HG03095 (cell line): Measurements from ENCODE around the gene ARL6IP4.
"Not testable (repeated sequence)": the region's sequence is repeated elsewhere in the genome, so short reads cannot be mapped to it uniquely, and the experiment has no call there.

Source experiments
- ATAC-seq: cut with Tn5 transposase; IDR thresholded peaks from one replicate; pipeline ENCODE4 v1.9.1; 2021; ENCODE audit warnings: moderate library complexity; ENCODE audit not compliant: unreplicated experiment

ARL6IP4 gene

DNA sequence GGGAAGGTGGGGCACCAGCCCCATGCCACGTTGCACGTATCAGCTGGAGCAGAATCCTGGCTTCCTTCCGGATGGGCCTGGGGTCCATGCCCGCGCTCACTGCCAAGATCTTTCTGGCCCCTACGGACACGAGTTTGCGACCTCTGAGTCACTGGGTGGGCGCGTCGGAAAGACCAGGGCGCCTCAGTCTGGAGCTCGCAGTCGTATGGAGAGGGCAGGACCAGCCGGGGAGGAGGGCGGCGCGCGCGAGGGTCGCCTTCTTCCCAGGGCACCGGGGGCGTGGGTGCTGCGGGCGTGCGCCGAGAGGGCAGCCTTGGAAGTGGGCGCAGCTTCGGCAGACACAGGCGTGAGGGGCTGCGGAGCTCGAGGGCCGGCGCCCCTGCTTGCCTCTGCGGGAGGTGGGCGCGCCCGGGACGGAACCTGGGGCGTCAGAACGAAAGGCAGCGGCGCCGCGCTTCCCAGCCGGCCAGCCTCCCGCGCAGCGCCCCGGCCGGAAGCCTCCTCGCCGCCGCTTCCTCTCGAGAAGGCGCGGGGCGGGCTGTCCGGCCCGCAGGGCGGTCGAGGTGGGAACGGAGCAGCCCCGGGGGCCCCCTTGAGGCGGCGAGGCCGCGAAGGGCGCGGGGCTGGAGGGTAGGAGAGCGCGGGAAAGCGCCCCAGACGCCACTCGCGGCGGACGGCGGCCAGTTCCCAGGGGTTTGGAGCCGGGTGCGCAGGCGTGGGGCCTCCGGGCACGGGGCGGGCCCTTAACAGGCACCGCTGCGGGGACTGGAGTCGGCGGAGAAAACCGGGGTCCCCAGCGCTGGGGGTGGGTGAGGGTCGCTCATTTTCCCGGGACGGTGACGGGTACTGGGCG, at the start of gene ARL6IP4:
Gene ARL6IP4 (plus strand): TSS at position 499 of the 853 bp plus-strand sequence. CDS start 459 bp downstream, outside the sequence.
- ATAC-seq, result peak; percentile 49

DNA sequence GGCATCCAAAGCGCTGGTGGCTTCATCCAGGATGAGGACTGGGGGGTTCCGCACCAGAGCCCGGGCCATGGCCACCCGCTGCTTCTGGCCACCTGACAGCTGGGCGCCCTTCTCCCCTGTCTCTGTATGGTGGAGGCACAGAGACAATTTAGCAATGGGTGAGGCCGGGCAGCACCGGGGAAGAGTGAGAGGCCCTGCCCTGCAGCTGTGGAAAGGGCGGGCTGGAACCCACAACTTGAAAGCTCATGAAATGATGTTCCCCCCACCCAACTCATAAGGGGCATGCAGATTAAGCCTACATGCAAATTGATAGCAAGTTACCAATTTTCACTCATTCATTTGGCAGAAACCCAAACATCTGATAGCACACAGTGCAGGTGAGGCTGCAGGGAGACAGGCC, 48.3 kb upstream of the ARL6IP4 start:
- ATAC-seq, result no peak

DNA sequence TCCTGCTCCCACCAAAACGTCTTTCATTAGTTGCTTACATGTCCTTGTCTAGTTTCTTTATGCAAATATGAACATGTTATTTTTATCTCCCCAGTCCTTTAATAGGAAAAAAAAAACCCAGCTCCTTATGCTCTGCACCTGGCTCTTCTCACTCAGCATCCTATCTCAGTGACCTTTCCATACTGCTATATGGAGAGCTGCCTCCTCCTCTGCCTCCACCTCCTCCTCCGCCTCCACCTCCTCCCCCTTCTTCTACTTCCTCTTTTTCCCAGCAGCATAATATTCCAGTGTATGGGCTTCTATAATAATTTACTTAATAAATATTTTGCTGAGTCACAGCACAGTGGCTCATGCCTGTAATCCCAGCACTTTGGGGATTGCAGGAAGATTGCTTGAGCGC, 45.8 kb upstream of the ARL6IP4 start:
- peak; percentile 73 for ATAC-seq

DNA sequence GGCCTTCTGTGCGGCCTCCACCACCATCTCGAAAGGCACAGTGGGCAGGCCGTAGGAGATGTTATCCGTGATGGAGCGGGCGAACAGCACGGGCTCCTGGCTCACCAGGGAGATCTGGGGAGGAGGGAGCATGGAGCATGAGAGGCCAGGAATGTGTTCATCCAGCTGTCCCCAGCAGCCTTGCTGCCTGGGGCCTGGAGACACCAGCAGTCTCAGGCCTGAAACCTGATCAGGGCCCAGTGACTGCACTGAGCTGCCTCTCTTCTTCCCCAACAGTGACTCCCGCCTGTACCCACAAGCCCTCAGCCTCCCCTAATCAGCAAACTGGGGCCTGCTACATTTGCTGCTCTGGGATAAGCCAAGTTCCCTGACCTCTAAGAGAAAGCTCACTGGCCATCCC, 45.2 kb upstream of the ARL6IP4 start:
- no peak for ATAC-seq

DNA sequence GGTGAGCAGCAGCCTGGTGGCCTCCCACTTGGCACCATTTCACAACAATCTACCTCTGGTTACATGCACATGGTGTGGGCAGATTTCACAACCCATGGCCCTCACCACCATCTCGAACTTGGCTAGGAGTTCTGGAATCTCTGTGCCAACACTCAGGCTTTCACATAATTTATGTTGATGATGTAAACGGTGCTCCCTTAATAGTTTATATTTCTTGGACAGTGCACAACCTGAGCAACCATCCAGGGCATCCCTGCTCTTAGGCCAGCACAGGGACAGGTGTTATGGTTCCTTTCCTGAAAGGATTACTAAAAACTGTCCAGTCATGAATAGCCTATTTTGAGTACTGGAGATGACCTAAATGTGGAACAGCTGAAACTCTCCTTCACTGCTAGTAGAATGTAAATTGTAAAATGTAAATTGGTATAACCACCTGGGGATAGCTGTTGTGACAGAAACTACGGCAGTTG, 42.8 kb upstream of the ARL6IP4 start:
- ATAC-seq, result no peak

DNA sequence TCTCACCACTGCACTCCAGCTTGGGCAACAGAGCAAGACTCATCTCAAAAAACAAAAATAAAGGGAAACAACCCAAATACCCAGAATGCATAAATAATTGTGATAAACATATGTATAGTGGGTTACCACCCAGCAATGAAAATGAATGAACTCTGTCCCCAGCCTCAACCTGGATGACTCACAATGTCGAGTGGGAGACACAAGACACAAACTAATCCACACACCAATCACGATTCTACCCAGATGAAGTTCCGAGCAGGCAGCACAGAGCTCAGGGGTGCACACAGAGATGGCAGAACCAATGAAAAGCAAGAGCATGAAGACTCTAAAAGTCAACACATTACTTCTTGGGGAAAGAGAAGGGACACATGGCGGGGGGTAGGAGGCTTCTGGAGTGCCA, 41.4 kb upstream of the ARL6IP4 start:
- no peak for ATAC-seq

DNA sequence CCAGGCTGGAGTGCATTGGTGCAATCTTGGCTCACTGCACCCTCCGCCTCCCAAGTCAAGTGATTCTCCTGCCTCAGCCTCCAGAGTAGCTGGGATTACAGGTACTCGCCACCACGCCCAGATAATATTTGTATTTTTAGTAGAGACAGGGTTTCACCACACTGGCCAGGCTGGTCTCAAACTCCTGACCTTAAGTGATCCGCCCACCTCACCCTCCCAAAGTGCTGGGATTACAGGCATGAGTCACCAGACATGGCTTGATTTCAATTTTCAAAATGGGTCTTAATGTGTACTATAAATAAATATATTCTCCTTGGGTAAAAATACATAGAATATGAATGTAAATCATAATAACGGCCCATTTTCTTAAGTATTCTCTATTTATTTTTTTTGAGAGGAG, 39.1 kb upstream of the ARL6IP4 start:
- ATAC-seq, result not testable (repeated sequence)

DNA sequence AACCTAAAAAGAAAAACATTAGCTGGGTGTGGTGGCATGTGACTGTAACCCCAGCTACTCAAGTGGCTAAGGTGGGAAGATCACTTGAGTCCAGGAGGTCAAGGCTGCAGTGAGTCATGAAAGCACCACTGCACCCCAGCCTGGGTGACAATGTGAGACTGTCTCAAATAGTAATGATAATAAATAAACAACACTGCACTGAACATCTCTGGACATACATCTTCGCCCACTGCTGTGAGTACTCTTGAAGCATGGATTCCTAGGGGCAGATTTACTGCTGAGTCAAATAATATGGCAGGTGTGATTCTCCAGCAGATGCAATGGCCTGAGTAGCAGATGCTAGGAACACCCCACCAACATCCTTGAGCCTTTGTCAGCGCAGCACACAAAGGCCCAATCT, 37.8 kb upstream of the ARL6IP4 start:
- no peak for ATAC-seq

DNA sequence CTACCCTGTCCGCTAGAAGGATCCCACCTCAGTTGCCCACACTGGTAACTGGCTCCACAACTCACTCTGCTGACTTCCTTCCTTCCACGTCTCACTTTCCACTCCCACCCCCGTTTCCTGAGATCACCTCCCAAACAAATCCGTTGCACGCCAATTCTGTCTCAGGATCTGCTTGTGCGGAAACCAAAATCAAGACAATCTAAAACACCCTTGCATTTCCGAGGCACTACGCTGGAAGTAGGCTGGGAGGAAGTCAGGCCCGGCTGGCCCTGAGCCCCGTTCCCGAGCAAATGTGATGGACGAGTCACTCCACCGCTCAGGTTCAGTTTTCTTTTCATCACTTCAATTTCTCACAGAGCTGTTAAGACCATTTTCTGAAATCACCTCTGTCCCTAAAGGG, 37.3 kb upstream of the ARL6IP4 start:
- ATAC-seq, result no peak

DNA sequence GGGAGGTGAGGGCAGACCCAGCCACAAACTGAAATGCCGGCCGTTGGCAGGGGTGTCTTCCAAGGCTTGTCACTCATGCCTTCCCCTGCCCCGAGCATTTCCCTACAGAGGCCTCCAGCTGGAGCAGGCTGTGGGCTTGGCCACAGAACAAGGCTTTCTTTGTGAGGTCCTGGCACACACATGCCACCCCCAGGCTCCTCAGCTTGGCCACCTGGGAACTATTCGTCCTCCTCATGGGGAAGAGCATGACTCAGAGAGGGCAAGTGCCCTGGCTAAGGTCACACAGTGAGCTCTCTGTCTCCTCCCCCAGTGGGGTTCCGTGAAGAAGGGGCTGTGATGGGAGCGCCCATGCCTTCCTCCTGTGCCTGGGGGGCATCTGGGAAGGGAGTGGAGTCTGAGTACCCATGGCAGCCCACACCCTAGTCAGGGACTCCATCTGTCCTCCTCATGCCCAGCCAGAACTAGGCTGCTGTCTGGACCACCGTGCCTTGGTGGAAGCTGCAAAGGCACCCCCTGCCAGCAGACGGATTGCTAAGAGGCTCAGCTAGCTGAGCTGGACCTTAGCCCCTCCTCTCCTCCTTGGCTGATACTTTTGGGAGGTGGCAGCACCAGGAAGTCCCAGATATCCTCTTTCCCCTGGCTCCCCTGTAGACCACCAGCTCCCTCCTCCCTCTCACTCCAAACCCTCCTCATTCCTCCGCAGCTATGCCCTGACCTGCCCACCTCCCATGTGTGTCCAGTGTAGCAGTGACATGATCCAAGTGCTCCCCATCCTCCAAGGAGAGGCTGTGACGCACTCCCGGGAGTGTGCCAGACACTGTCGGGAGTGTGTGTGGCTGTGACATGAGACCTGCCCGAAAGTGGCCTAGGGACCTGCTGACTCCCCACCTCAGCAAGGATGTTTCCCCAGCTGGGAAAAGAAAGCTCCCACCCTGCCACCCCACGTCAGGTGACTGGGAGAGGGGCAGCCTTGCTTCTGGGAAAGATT, 35.6 kb upstream of the ARL6IP4 start:
- ATAC-seq, result no peak

DNA sequence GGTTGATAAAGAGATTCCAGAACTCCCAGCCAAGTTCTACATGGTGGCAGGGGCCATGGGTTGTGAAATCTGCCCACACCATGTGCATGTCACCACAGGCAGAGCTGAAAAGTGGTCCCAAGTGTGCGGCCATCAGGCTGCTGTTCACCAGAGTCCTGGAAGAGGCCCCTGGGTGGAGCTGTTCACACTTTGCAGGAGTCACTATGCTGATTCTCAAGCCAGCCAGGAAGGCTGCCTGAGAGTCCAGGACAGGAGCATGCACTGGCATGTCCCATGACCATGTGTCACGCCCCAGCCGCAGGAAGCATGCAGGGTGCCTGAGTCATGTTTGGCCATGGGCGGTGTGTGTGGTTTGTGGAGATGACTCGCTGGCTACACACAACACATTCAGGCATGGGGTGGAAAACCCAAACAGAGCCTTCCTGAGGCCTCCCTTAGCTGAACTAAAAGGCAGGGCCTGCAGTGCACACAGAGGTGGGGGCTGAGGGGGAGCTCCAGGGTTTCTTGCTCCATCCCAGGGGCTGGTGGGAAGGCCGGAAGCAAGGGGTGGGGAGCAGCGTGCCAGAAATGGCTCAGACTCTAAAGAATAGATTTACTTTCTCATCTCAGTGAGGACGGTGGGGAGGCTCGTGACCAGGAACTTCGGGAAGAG, 33.7 kb upstream of the ARL6IP4 start:
- ATAC-seq, result peak; percentile 67

DNA sequence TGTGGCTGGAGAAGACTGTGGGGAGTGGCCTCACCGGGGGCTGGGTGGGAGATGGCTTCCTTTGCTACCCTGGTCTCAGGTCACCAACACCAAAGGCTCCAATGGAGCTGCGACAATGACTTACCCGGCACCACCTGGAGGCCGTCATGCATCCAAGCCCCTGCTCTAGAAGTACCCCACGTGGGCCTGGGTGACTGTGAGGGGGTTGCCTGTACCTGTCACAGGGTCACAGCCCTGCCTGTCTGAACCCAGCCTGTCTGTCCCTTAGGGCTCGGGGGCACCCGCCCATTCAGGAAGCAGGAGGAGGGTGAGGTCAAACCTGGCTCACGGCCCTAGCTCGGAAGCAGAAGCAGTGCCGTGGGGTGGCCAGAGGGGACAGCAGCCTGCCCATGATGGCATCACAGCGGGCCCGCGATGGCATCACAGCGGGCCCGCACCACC, 33.1 kb upstream of the ARL6IP4 start:
- ATAC-seq, result no peak

DNA sequence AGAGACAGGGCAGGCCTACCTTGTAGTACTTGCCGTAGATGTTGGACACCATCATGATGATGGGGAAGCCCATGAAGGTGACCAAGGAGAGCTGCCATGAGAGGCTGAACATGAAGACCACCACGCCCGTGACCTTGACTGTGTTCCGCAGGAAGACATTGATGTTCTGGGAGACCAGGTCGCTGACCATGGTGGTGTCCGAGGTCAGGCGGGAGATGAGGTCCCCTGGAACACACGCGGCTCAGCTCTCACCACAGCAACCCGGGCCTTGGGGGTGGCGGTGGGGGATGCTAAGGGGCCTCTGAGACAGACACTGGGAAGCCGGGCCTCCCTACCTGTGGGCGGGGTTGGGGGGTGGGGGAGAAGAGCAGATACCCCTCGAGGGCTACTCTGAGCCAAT, 31.9 kb upstream of the ARL6IP4 start:
- ATAC-seq, result no peak

DNA sequence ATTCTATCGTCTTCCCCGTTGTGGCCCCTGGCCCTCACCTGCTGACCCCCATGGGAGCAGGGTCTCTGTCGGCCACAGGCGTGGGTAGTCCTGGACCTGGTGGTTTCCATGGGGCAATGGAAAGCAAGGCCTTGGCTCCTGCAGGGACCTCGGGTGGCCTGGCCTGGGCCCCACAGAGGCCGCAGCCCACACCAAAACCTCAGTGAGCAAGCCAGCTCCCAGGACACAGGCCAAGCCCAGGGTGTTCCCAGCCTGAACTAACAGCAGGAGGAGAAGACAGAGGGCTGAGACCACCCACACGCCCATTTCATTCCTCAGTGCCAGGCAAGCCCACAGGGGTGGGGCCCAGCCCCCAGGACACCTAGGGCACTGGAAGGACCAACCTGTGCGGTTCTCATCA, 31.1 kb upstream of the ARL6IP4 start:
- no peak for ATAC-seq

DNA sequence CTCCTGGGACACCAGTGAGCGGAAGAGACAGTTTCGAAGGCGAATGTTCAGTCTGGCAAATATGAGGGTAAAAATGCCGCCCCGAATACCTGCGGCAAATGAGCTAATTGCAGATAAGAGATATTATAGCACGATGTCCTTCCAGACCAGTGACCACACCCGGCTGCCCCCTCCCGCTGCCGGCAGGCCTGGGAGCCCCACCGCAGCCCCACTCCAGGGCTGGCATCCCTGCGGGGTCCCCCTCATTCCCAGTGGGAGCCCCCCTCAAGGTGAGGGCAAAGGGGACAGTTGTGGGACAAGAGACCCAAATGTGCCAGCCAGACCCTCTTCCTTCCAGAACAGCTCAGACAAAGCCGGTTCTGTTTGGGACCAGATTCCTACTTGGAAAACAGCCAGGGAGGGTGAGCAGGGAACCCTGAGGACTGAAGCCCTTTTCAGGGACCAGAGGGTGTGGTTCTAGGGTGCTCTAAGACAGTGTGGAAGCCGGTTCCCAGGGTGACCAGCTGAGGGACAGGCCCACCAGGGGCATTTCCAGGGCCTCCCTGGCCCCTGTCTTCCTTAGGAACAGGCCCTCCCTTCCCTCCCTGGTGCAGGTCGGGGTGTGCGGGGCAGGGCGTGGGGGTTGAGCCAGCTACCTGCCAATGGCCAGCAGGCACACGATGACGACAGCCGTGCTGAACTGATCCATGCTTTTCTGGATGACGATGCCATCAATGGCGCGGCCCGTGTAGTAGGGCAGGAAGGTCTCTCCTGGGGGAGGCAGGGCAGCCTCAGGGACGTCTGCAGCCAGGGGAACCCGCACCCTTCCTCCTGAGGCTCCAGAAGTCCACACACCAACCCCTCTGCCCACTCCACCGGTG, 30.4 kb upstream of the ARL6IP4 start:
- no peak for ATAC-seq

DNA sequence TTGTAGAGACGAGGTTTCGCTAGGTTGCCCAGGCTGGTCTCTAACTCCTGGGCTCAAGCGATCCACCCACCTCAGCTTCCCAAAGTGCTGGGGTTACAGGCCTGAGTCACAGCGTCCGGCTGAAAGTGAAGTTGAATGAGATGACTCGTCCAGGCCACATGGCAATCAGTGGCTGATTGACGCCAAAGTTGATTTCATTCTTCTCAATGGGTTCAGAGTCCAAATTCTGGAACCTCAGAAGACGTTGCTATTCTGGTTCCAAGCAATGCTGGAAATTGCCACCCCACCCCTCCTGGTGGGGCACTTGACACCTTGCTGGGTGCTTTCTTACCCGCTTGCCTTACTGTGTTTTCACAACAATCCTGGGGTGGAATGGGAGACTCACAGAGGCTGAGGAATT, 29.1 kb upstream of the ARL6IP4 start:
- no peak for ATAC-seq

DNA sequence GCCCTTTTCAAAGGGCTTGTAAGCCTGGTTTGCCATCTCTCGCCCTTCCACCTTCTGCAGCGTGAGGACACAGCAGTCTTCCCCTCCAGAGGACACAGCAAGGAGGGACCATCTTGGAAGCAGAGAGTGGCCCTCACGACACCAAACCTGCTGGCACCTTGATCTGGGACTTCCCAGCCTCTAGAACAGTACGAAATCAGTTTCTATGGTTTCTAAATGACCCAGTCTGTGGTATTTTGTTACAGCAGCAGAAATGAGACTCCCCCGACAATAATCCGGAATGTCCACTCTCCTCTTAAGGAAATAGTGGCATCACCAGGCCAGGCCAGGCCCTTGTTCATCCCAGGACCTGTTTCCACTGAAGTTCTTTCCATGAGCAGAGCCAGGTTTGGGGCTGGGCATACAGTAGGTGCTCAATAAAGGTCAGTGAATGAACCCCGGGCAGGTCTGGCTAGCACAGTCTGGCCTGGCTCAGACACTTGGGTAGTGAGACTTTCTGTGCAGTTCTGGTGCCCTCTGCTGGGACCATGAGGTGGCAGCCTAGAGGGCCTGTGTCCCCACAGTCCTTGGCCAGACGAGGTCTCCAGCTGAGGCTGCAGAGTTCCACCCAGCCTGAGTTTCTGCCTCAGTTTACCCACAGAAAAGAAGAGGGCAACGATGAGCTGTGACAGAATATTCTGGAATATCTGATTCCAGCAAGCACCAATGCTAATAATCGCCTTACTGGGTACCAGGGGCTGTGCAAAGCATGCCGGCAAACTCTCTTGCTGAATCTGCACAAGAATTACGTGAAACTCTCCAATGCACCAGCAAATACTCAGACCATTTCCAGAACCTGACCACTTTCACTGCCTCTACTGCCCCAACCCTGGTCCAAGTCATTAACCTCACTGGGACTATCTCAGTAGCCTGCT, 28.2 kb upstream of the ARL6IP4 start:
- peak; percentile 55 for ATAC-seq

DNA sequence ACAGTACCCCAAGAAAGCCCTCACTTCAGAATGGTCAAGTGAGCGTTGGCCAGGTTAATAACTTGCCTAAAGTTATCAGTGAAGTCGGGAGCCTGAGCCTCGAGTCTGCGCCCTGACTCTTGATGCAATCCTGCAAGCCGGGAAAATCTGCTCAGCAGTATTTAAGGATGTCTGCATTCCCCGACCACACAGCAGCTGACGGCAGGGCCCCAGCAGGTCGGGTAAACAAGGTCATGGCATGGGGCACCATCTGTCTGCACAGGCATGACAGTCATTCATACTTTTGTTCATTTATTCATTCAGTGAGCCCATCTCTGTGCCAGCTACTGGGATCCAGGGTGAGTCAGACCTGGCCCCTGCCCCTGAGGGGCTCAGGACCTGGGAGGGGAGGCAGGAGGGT, 25.3 kb upstream of the ARL6IP4 start:
- no peak for ATAC-seq

DNA sequence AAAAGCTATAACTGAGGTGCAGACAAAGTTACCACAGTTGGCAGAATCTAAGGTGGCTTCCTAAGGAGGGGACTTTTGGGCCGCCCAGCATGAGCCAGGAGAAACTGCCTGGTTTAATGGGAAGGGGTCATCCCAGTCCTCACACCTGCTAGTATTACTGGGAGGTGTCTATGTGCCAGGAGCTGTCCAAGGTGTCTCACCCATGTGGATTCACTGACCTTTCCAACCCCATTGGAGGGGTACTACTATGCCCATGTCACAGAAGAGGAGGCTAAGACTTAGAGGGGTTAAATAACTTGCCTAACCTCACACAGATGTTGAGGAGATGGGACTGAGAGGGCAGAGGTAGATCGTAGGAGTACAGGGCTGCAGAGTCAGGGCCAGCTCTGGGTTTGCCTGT, 24.4 kb upstream of the ARL6IP4 start:
- no peak for ATAC-seq
